Heart left ventricle (tissue), 16 donors: ENCODE data around the gene IFT74. TPM values are rescaled to one million over a fixed set of nuclear protein-coding genes. Genes with fewer than 3 reads are reported as not detected.
A peak's percentile ranks its signal among the peaks of the same experiment; 100 is the strongest.

Experiments
- ATAC-seq, 4 donors: fragments of 200-7000 bp; cut with Tn5 transposase; one replicate each; pipeline ENCODE4 v1.9.1; 2020 to 2022; ENCODE audit warnings: moderate library complexity in 4 of 4, mild to moderate bottlenecking in 3 of 4, moderate number of reproducible peaks in 1 of 4
- DNase-seq, 5 donors: peaks; one replicate each; pipeline ENCODE4 v3.0.0-alpha.2; 2020
- H3K27ac ChIP-seq, 12 donors: fragments of 200-600 bp; sonication (generic) in 4 of 12; one replicate each; pipeline versions ENCODE4 v1.5.0 to v1.8.0; 2016 to 2022; ENCODE audit warnings: mild to moderate bottlenecking in 2 of 12
- H3K27me3 ChIP-seq, 9 donors: fragments of 200-600 bp; sonication (generic) in 2 of 9; one replicate each; pipeline versions ENCODE4 v1.5.1 to v1.8.0; 2016 to 2022; ENCODE audit warnings: mild to moderate bottlenecking in 3 of 9
- H3K36me3 ChIP-seq, 9 donors: fragments of 200-600 bp; sonication (generic) in 2 of 9; one replicate each; pipeline versions ENCODE4 v1.5.0 to v1.8.0; 2018 to 2022; ENCODE audit warnings: mild to moderate bottlenecking in 2 of 9
- H3K4me1 ChIP-seq, 12 donors: fragments of 200-600 bp; sonication (generic) in 4 of 12; one replicate each; pipeline versions ENCODE4 v1.5.0 to v1.8.0; 2016 to 2022; ENCODE audit warnings: mild to moderate bottlenecking in 3 of 12
- H3K4me3 ChIP-seq, 12 donors: fragments of 200-600 bp; sonication (generic) in 4 of 12; one replicate each; pipeline versions ENCODE4 v1.5.0 to v1.8.0; 2017 to 2022; ENCODE audit warnings: mild to moderate bottlenecking in 9 of 12, moderate library complexity in 4 of 12
- H3K9me3 ChIP-seq, 12 donors: fragments of 200-600 bp; sonication (generic) in 4 of 12; one replicate each; pipeline versions ENCODE4 v1.5.0 to v1.8.0; 2016 to 2022; ENCODE audit warnings: mild to moderate bottlenecking in 1 of 12
- POLR2A ChIP-seq, 2 donors: fragments of 450-650 bp; IDR thresholded peaks; one replicate each; pipeline ENCODE4 v1.6.1; 2017; ENCODE audit warnings: antibody characterized with exemption in 2 of 2, mild to moderate bottlenecking in 2 of 2, moderate library complexity in 2 of 2
- WGBS, 4 donors: extraction: QIAGEN DNeasy Blood & Tissue Kit in 2 of 4; methylation state at CpG; one replicate each; pipeline versions ENCODE4 v1.1.5 to v1.1.7; 2013 to 2018; 5-methylcytosine and 5-hydroxymethylcytosine counted together
- intact Hi-C, 10 donors: fragments of 100-400 bp; cut with DNase I; formaldehyde crosslinking; loops; one replicate each; pipeline versions ENCODE4 v1.11.1 to v1.14.2; 2022
- polyA plus RNA-seq, 2 donors: library from polyadenylated mRNA; stranded (reverse); fragments of 200-250 nt; gene quantifications; one replicate each; pipeline ENCODE4 v1.2.3, GENCODE V29; 2013
- total RNA-seq, 9 donors: library from RNA; depleted of rRNA in 2 of 9; stranded (reverse); fragments of >200 nt in 2 of 9; fragmentation: NEBNext Ultra II Directional in 3 of 9; extraction: Animal tissue kit (Norgen Biotek cat#: 25700) in 3 of 9; gene quantifications; one replicate each; pipeline versions ENCODE4 v1.1.0 to v1.2.4, GENCODE V29; 2016 to 2023
- TF ChIP-seq, protein P1 (sequence below), 12 donors: fragments of 200-600 bp; sonication (generic) in 4 of 12; IDR thresholded peaks; one replicate each; pipeline versions ENCODE4 v1.5.0 to v1.8.0; 2018 to 2022; ENCODE audit warnings: antibody characterized with exemption in 12 of 12, mild to moderate bottlenecking in 5 of 12
- donor health status: ischemic (EF 13 %, LVEDD 7.1; RV severe dilation, severe dysfunction).
- donor health status: healthy with polysubstance abuse.
- donor health status: DM: no; HTN: yes; CAD: no.
- donor health status: DM: no; HTN: no; CAD: no.
- donor health status: ischemic (EF 25% LVEDD 6.9; RV normal size, moderate dysfunction).
- donor health status: ischemic (EF 25% LVEDD 5.7; RV mildly dilated, moderate dysfunction).
- donor health status: healthy.
- donor health status: DM: yes; HTN: yes; CAD: no.
- donor health status: ischemic (EF 35%, LVEDD 5.7; RV mildly dilated, moderate dysfunction).
- donor health status: nonischemic (EF 11% LVEDD 7.7; RV severe dilation, severe dysfunction).
- donor health status: DM: yes; HTN: yes; CAD: no.
- donor health status: PGD.
- donor health status: ischemic (EF 29% LVEDD 5.4; RV normal size, mild dysfunction).
- donor health status: nonischemic (EF 23%, LVEDD 6.1; RV moderate dilation, normal function).

The IFT74 gene
- total and polyA plus RNA-seq, 11 donors, result 5.3 to 12.7 (median 9.6) TPM

- peak within 1 kb of the TSS; percentile 92 to 99 (median 97) for H3K27ac ChIP-seq
- H3K36me3 ChIP-seq, result no peaks in the 10 kb centered on the region
- H3K4me1 ChIP-seq, result peaks cover 5 to 41% (median 28%) of the 10 kb centered on the region in 12 donors
- H3K4me3 ChIP-seq, result peak within 1 kb of the TSS; percentile 81 to 99 (median 96)
- TF ChIP-seq, protein P1, sequence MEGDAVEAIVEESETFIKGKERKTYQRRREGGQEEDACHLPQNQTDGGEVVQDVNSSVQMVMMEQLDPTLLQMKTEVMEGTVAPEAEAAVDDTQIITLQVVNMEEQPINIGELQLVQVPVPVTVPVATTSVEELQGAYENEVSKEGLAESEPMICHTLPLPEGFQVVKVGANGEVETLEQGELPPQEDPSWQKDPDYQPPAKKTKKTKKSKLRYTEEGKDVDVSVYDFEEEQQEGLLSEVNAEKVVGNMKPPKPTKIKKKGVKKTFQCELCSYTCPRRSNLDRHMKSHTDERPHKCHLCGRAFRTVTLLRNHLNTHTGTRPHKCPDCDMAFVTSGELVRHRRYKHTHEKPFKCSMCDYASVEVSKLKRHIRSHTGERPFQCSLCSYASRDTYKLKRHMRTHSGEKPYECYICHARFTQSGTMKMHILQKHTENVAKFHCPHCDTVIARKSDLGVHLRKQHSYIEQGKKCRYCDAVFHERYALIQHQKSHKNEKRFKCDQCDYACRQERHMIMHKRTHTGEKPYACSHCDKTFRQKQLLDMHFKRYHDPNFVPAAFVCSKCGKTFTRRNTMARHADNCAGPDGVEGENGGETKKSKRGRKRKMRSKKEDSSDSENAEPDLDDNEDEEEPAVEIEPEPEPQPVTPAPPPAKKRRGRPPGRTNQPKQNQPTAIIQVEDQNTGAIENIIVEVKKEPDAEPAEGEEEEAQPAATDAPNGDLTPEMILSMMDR (IDR thresholded peaks at IDR 0.05), result peak in 3 of 12 donors; percentile 12 to 28 (median 19)
- TF ChIP-seq POLR2A (IDR thresholded peaks at IDR 0.05), result peak in 1 of 2 donors; percentile 54
- intact Hi-C loops, result loop anchor here (1.0 to 5.0 kb wide), 5 partner anchors 9 to 55 kb away; partner anchors contain the start of genes CAAP1 (in 9 of the 10) and IFT74 (in 2 of the 10)
- no peaks in the 10 kb centered on the region for H3K27me3 ChIP-seq
- peak; percentile 91 to 93 (median 93) for DNase-seq
- H3K9me3 ChIP-seq, result no peaks in the 10 kb centered on the region
- 0 to 1% (median 0%) methylated on average over 46 to 76 of the region's 76 CpGs for WGBS, 4 donors
- ATAC-seq, result peak; percentile 99 to 100 (median 100)
Observed at GRCh38 chr9:26946753-26947727, 9.2 kb upstream of the IFT74 start, which contains the start of gene PLAA. PLAA (minus strand) TSS chr9:26947242; CDS start chr9:26947045, 197 bp downstream.

GRCh38 chr9:26947736-26948135 lies 8.5 kb upstream of the IFT74 start:
- H3K27me3 ChIP-seq, result no peaks in the 10 kb centered on the region
- ATAC-seq (no peak), DNase-seq (no peak)
- peaks cover 5 to 38% (median 28%) of the 10 kb centered on the region in 12 donors for H3K4me1 ChIP-seq
- H3K4me3 ChIP-seq, result peak overlapping the region; percentile 81 to 99 (median 96)
- intact Hi-C loops, result loop anchor here (1.0 to 5.0 kb wide), 5 partner anchors 9 to 55 kb away; partner anchors contain the start of genes CAAP1 (in 9 of the 10) and IFT74 (in 2 of the 10)
- no peaks in the 10 kb centered on the region for H3K9me3 ChIP-seq
- 1 to 2% (median 2%) methylated on average over 9 of the region's 9 CpGs for WGBS, 4 donors
- TF ChIP-seq, protein P1 (IDR thresholded peaks at IDR 0.05), result no peak
- no peak for TF ChIP-seq POLR2A (IDR thresholded peaks at IDR 0.05)
- H3K27ac ChIP-seq, result peak overlapping the region; percentile 92 to 99 (median 97)
- no peaks in the 10 kb centered on the region for H3K36me3 ChIP-seq

DNA sequence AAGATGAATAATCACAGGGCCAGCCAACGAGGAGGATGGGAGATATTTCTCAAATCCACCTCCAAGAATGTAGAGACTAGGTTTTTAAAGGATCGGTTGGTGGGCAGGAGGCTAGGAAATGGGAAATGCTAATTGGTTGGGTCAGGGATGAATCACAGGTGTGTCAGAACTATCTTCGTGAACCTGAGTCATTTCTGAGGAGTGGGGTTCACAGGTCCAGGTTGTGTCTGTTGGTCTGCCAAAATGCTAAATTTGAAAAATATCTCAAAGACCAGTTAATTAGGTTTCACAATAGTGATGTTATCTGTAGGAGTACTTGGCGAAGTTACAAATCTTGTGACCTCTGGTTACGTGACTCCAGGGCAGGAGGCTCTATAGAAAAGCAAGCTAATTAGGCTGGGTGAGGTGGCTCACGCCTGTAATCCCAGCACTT lies 6.6 kb upstream of the IFT74 start:
- intact Hi-C loops, result loop anchor here in 4 of 10 donors (5.0 to 10.0 kb wide), 3 partner anchors 52 to 575 kb away; partner anchors contain the start of genes CAAP1 (in 3 of the 4), IFNK (in 1 of the 4) and MOB3B (in 1 of the 4)
- Histone ChIP-seq H3K27ac (no peak overlapping the region), H3K9me3 (no peaks in the 10 kb centered on the region), H3K4me3 (no peak overlapping the region), H3K27me3 (no peaks in the 10 kb centered on the region), H3K36me3 (no peaks in the 10 kb centered on the region), H3K4me1 (peaks cover 5 to 27% (median 21%) of the 10 kb centered on the region in 12 donors)
- TF ChIP-seq, protein P1 (IDR thresholded peaks at IDR 0.05), result no peak
- TF ChIP-seq POLR2A (IDR thresholded peaks at IDR 0.05), result no peak
- WGBS, 4 donors, result 68 to 76% (median 74%) methylated on average over 6 of the region's 6 CpGs
- ATAC-seq (no peak), DNase-seq (no peak)
